Measurements from ENCODE around the gene KCTD3.
A peak's percentile ranks its signal among the peaks of the same experiment; 100 is the strongest.

The KCTD3 gene

GRCh38 chr1:215523906-215524305, 43.2 kb upstream of the KCTD3 start:
- Histone ChIP-seq H3K4ac (ENCODE audit: low read depth, low read length) (no peak overlapping the region), H3K79me2 (ENCODE audit: control insufficient read depth, insufficient read depth, low read length) (no peaks in the 10 kb centered on the region), H4K5ac (ENCODE audit: low read length) (no peak overlapping the region), H3K23ac (ENCODE audit: low read length) (no peak overlapping the region), H3K4me2 (ENCODE audit: low read length) (no peak overlapping the region), H3K18ac (ENCODE audit: low read length) (no peak overlapping the region), H3K4me3 (ENCODE audit: low read length) (no peak overlapping the region), H3K4me1 (ENCODE audit: control insufficient read depth, low read depth, low read length) (no peaks in the 10 kb centered on the region), H2AK5ac (ENCODE audit: low read length) (no peak overlapping the region), H3K36me3 (ENCODE audit: control insufficient read depth, insufficient read depth, low read length) (no peaks in the 10 kb centered on the region), H3K27me3 (ENCODE audit: insufficient read depth, low read length, poor library complexity) (no peaks in the 10 kb centered on the region), H2BK15ac (replicated peaks; ENCODE audit: low read depth) (no peak overlapping the region), H3K9ac (ENCODE audit: low read length) (no peak overlapping the region), H3K79me1 (ENCODE audit: low read length) (no peaks in the 10 kb centered on the region), H2BK5ac (ENCODE audit: low read length) (no peak overlapping the region), H3K27ac (ENCODE audit: low read depth, low read length) (no peak overlapping the region), H4K8ac (ENCODE audit: low read depth, low read length) (no peak overlapping the region), H3K56ac (ENCODE audit: low read length) (no peak overlapping the region), H2BK120ac (ENCODE audit: low read depth, low read length) (no peak overlapping the region)
- no CpG with 5 or more reads among the region's 2 CpGs for whole genome bisulfite sequencing (ENCODE audit: extremely low coverage, insufficient coverage, low lambda C conversion rate)
- DNase-seq = no peak

GRCh38 chr1:215526147-215526845, 40.8 kb upstream of the KCTD3 start:
- H3K79me2 ChIP-seq (ENCODE audit: control insufficient read depth, insufficient read depth, low read length) = no peaks in the 10 kb centered on the region
- peak; percentile 44 for DNase-seq
- H2BK15ac ChIP-seq (replicated peaks; ENCODE audit: low read depth) = no peak overlapping the region
- H3K23ac ChIP-seq (ENCODE audit: low read length) = no peak overlapping the region
- H3K27ac ChIP-seq (ENCODE audit: low read depth, low read length) = no peak overlapping the region
- no peak overlapping the region for H3K4me2 ChIP-seq (ENCODE audit: low read length)
- H4K8ac ChIP-seq (ENCODE audit: low read depth, low read length) = no peak overlapping the region
- no peaks in the 10 kb centered on the region for H3K79me1 ChIP-seq (ENCODE audit: low read length)
- H2AK5ac ChIP-seq (ENCODE audit: low read length) = no peak overlapping the region
- no peak overlapping the region for H3K4me3 ChIP-seq (ENCODE audit: low read length)
- no peaks in the 10 kb centered on the region for H3K27me3 ChIP-seq (ENCODE audit: insufficient read depth, low read length, poor library complexity)
- no peak overlapping the region for H3K56ac ChIP-seq (ENCODE audit: low read length)
- no CpG with 5 or more reads among the region's 7 CpGs for WGBS (ENCODE audit: extremely low coverage, insufficient coverage, low lambda C conversion rate)
- no peak overlapping the region for H3K18ac ChIP-seq (ENCODE audit: low read length)
- no peak overlapping the region for H2BK120ac ChIP-seq (ENCODE audit: low read depth, low read length)
- H3K36me3 ChIP-seq (ENCODE audit: control insufficient read depth, insufficient read depth, low read length) = no peaks in the 10 kb centered on the region
- H4K5ac ChIP-seq (ENCODE audit: low read length) = no peak overlapping the region
- no peak overlapping the region for H3K4ac ChIP-seq (ENCODE audit: low read depth, low read length)
- H2BK5ac ChIP-seq (ENCODE audit: low read length) = no peak overlapping the region
- H3K9ac ChIP-seq (ENCODE audit: low read length) = no peak overlapping the region
- no peaks in the 10 kb centered on the region for H3K4me1 ChIP-seq (ENCODE audit: control insufficient read depth, low read depth, low read length)

GRCh38 chr1:215526846-215527151, 40.3 kb upstream of the KCTD3 start:
- H3K4ac ChIP-seq (ENCODE audit: low read depth, low read length) = no peak overlapping the region
- H3K27me3 ChIP-seq (ENCODE audit: insufficient read depth, low read length, poor library complexity) = no peaks in the 10 kb centered on the region
- no peak overlapping the region for H2AK5ac ChIP-seq (ENCODE audit: low read length)
- H3K4me2 ChIP-seq (ENCODE audit: low read length) = no peak overlapping the region
- no peak overlapping the region for H3K23ac ChIP-seq (ENCODE audit: low read length)
- no peak overlapping the region for H3K18ac ChIP-seq (ENCODE audit: low read length)
- H3K36me3 ChIP-seq (ENCODE audit: control insufficient read depth, insufficient read depth, low read length) = no peaks in the 10 kb centered on the region
- no peak overlapping the region for H2BK120ac ChIP-seq (ENCODE audit: low read depth, low read length)
- DNase-seq = no peak
- no peaks in the 10 kb centered on the region for H3K4me1 ChIP-seq (ENCODE audit: control insufficient read depth, low read depth, low read length)
- no peaks in the 10 kb centered on the region for H3K79me1 ChIP-seq (ENCODE audit: low read length)
- H3K56ac ChIP-seq (ENCODE audit: low read length) = no peak overlapping the region
- no peak overlapping the region for H2BK15ac ChIP-seq (replicated peaks; ENCODE audit: low read depth)
- no peak overlapping the region for H3K4me3 ChIP-seq (ENCODE audit: low read length)
- H4K5ac ChIP-seq (ENCODE audit: low read length) = no peak overlapping the region
- H3K79me2 ChIP-seq (ENCODE audit: control insufficient read depth, insufficient read depth, low read length) = no peaks in the 10 kb centered on the region
- H2BK5ac ChIP-seq (ENCODE audit: low read length) = no peak overlapping the region
- no peak overlapping the region for H3K9ac ChIP-seq (ENCODE audit: low read length)
- H3K27ac ChIP-seq (ENCODE audit: low read depth, low read length) = no peak overlapping the region
- H4K8ac ChIP-seq (ENCODE audit: low read depth, low read length) = no peak overlapping the region

- no peak overlapping the region for H3K4ac ChIP-seq (ENCODE audit: low read depth, low read length)
- no peaks in the 10 kb centered on the region for H3K36me3 ChIP-seq (ENCODE audit: control insufficient read depth, insufficient read depth, low read length)
- no peak overlapping the region for H4K5ac ChIP-seq (ENCODE audit: low read length)
- H4K8ac ChIP-seq (ENCODE audit: low read depth, low read length) = no peak overlapping the region
- H2BK5ac ChIP-seq (ENCODE audit: low read length) = no peak overlapping the region
- H3K4me3 ChIP-seq (ENCODE audit: low read length) = no peak overlapping the region
- no peak overlapping the region for H3K9ac ChIP-seq (ENCODE audit: low read length)
- no peaks in the 10 kb centered on the region for H3K4me1 ChIP-seq (ENCODE audit: control insufficient read depth, low read depth, low read length)
- H3K79me1 ChIP-seq (ENCODE audit: low read length) = no peaks in the 10 kb centered on the region
- H3K27me3 ChIP-seq (ENCODE audit: insufficient read depth, low read length, poor library complexity) = no peaks in the 10 kb centered on the region
- H2BK15ac ChIP-seq (replicated peaks; ENCODE audit: low read depth) = no peak overlapping the region
- H2BK120ac ChIP-seq (ENCODE audit: low read depth, low read length) = no peak overlapping the region
- no peak overlapping the region for H3K23ac ChIP-seq (ENCODE audit: low read length)
- no peak overlapping the region for H3K27ac ChIP-seq (ENCODE audit: low read depth, low read length)
- WGBS (ENCODE audit: extremely low coverage, insufficient coverage, low lambda C conversion rate) = no CpG with 5 or more reads among the region's 4 CpGs
- no peak overlapping the region for H2AK5ac ChIP-seq (ENCODE audit: low read length)
- no peak overlapping the region for H3K18ac ChIP-seq (ENCODE audit: low read length)
- no peaks in the 10 kb centered on the region for H3K79me2 ChIP-seq (ENCODE audit: control insufficient read depth, insufficient read depth, low read length)
- H3K56ac ChIP-seq (ENCODE audit: low read length) = no peak overlapping the region
- DNase-seq = no peak
- no peak overlapping the region for H3K4me2 ChIP-seq (ENCODE audit: low read length)
Observed at GRCh38 chr1:215529111-215529510, 38.0 kb upstream of the KCTD3 start.

- H3K4me3 ChIP-seq (ENCODE audit: low read length) = no peak overlapping the region
Observed at GRCh38 chr1:215529571-215529970, 37.5 kb upstream of the KCTD3 start.

GRCh38 chr1:215530401-215530984, 36.6 kb upstream of the KCTD3 start:
- H4K5ac ChIP-seq (ENCODE audit: low read length) = no peak overlapping the region
- no peak overlapping the region for H2AK5ac ChIP-seq (ENCODE audit: low read length)
- no peaks in the 10 kb centered on the region for H3K27me3 ChIP-seq (ENCODE audit: insufficient read depth, low read length, poor library complexity)
- no peak overlapping the region for H2BK5ac ChIP-seq (ENCODE audit: low read length)
- H3K4me2 ChIP-seq (ENCODE audit: low read length) = no peak overlapping the region
- H4K8ac ChIP-seq (ENCODE audit: low read depth, low read length) = no peak overlapping the region
- H3K4me1 ChIP-seq (ENCODE audit: control insufficient read depth, low read depth, low read length) = no peaks in the 10 kb centered on the region
- H3K36me3 ChIP-seq (ENCODE audit: control insufficient read depth, insufficient read depth, low read length) = no peaks in the 10 kb centered on the region
- no peak overlapping the region for H3K4me3 ChIP-seq (ENCODE audit: low read length)
- H3K79me1 ChIP-seq (ENCODE audit: low read length) = no peaks in the 10 kb centered on the region
- H3K4ac ChIP-seq (ENCODE audit: low read depth, low read length) = no peak overlapping the region
- no peak overlapping the region for H2BK15ac ChIP-seq (replicated peaks; ENCODE audit: low read depth)
- H3K18ac ChIP-seq (ENCODE audit: low read length) = no peak overlapping the region
- no peak overlapping the region for H3K27ac ChIP-seq (ENCODE audit: low read depth, low read length)
- no peak overlapping the region for H3K23ac ChIP-seq (ENCODE audit: low read length)
- no peaks in the 10 kb centered on the region for H3K79me2 ChIP-seq (ENCODE audit: control insufficient read depth, insufficient read depth, low read length)
- H2BK120ac ChIP-seq (ENCODE audit: low read depth, low read length) = no peak overlapping the region
- WGBS (ENCODE audit: extremely low coverage, insufficient coverage, low lambda C conversion rate) = no CpG with 5 or more reads among the region's 5 CpGs
- no peak overlapping the region for H3K9ac ChIP-seq (ENCODE audit: low read length)
- H3K56ac ChIP-seq (ENCODE audit: low read length) = no peak overlapping the region
- DNase-seq = no peak

More at GRCh38 chr1:215529571-215529970, 37.5 kb upstream of the KCTD3 start:
- H2BK120ac ChIP-seq (ENCODE audit: low read depth, low read length) = no peak overlapping the region
- 100% methylated on average over 1 of the region's 2 CpGs for WGBS (ENCODE audit: extremely low coverage, insufficient coverage, low lambda C conversion rate)
- H4K8ac ChIP-seq (ENCODE audit: low read depth, low read length) = no peak overlapping the region
- H3K18ac ChIP-seq (ENCODE audit: low read length) = no peak overlapping the region
- no peaks in the 10 kb centered on the region for H3K79me1 ChIP-seq (ENCODE audit: low read length)
- no peak overlapping the region for H4K5ac ChIP-seq (ENCODE audit: low read length)
- no peak overlapping the region for H2AK5ac ChIP-seq (ENCODE audit: low read length)
- no peak overlapping the region for H3K23ac ChIP-seq (ENCODE audit: low read length)
- H2BK15ac ChIP-seq (replicated peaks; ENCODE audit: low read depth) = no peak overlapping the region
- H3K4me1 ChIP-seq (ENCODE audit: control insufficient read depth, low read depth, low read length) = no peaks in the 10 kb centered on the region
- H3K27me3 ChIP-seq (ENCODE audit: insufficient read depth, low read length, poor library complexity) = no peaks in the 10 kb centered on the region
- H3K56ac ChIP-seq (ENCODE audit: low read length) = no peak overlapping the region
- no peaks in the 10 kb centered on the region for H3K79me2 ChIP-seq (ENCODE audit: control insufficient read depth, insufficient read depth, low read length)
- H3K9ac ChIP-seq (ENCODE audit: low read length) = no peak overlapping the region
- no peak overlapping the region for H3K27ac ChIP-seq (ENCODE audit: low read depth, low read length)
- H3K36me3 ChIP-seq (ENCODE audit: control insufficient read depth, insufficient read depth, low read length) = no peaks in the 10 kb centered on the region
- no peak overlapping the region for H3K4me2 ChIP-seq (ENCODE audit: low read length)
- H2BK5ac ChIP-seq (ENCODE audit: low read length) = no peak overlapping the region
- DNase-seq = no peak
- H3K4ac ChIP-seq (ENCODE audit: low read depth, low read length) = no peak overlapping the region

All from mesendoderm (in vitro differentiated cells).